ENCODE data around the gene LALBA.
"Not testable (repeated sequence)": the region's sequence is repeated elsewhere in the genome, so short reads cannot be mapped to it uniquely, and the experiment has no call there.

LALBA gene

DNA sequence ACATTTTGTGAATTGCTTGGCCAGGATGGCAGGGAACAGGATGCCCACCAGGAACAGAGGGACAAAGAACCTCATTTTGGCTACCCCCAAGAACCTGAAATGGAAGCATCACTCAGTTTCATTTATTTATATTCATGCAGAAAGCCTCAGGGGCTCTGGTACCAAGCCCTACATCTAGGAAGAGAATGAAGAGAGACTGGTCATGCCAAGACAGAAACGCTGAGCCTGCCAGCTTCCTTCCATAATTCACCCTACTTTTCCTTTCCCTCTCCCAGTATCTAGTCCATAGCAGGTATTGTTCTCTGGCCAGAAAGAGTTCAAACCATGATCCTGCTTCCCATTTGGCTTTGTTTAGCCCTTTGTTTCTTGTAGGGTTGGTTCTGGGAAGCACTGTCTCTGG, at the start of gene LALBA:
Gene LALBA (minus strand): TSS at position 101 of the 400 bp plus-strand sequence. CDS start 26 bp downstream, at position 75.
- no peak for DNase-seq

- DNase-seq = peak; percentile 68
Measured at GRCh38 chr12:48618541-48618940, 48.7 kb upstream of the LALBA start.

GRCh38 chr12:48615681-48616080, 45.8 kb upstream of the LALBA start:
- DNase-seq = no peak

DNA sequence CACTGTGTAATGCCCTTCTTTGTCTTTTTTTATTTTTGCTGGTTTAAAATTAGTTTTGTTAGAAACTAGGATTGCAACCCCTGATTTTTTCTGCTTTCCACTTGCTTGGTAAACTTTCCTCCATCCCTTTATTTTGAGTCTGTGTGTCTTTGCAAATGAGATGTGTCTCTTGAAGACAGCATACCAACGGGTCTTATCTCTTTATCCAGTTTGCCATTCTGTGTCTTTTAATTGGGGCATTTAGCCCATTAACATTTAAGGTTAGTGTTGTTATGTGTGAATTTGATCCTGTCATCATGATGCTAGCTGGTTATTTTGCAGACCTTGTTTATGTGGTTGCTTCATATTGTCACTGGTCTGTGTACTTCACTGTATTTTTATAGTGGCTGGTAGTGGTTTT, 43.5 kb upstream of the LALBA start:
- DNase-seq = no peak

DNA sequence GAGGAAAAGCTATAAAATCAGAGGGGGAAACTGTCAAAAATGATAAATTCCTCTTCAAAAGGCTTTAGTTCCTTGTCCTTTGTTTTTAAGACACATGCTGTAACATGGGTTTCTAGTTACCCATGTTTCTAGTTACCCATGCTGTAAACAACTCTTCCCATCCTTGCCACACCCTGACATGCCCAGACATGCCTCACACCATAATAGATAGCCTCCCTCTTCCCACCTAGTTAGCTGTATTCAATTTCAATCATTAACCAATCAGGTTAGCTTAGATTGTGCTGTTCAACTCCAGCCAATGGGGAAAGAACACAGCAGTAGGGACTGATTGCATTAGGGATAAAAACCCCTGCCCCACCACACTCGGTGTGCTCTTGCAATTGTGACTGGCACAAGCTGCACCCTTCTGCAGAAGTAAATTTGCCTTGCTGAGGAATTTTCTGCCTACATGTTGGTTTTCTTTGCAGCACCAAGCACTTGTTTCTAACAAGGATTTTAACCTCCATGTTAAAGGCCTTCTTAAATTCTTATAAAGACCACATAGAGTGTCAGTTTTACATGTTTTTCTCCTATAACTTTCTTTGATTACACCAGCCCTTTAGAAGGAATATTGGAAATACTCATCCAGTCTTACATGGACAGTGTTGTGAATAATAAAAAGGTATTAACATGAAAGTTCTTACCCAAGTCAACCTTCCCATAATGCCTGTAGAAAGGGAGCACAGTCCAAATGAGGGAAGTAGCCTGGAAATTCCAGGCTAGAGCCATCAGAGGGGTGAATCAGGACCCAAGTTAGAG, 32.5 kb upstream of the LALBA start:
- no peak for DNase-seq

DNA sequence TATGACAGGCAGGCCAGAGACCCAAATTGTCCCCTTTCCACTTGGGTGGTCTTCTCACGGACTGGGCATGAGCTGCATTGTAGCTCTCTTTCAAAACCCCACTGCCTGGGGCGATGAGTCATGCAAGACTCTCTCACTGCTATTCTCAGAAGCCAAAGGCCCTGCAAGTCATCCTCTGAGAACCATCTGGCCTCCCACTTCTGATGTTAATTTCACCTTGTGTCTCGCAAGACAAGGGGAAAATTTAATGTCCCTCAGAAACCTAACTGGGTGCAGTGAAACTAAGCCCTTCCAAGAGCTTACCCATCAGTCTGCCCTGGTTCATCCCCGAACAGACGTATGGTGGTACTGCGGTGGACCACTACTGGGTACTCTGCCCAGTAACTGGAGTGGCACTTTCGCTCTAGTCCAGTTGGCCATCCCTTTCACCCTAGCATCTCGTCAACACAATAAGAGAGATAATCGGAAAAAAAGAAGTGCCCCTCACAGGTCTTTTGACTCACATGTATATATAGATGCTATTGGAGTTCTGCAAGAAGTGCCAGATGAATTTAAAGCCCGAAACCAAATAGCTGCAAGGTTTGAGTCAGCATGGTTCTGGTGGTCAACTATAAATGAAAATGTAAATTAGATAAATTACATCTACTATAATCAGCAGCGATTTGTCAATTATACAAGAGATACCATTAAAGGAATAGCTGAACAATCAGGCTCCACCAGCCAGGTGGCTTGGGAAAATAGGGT, 31.3 kb upstream of the LALBA start:
- peak; percentile 42 for DNase-seq

- DNase-seq = no peak
Measured at GRCh38 chr12:48600552-48600951, 30.7 kb upstream of the LALBA start.

DNA sequence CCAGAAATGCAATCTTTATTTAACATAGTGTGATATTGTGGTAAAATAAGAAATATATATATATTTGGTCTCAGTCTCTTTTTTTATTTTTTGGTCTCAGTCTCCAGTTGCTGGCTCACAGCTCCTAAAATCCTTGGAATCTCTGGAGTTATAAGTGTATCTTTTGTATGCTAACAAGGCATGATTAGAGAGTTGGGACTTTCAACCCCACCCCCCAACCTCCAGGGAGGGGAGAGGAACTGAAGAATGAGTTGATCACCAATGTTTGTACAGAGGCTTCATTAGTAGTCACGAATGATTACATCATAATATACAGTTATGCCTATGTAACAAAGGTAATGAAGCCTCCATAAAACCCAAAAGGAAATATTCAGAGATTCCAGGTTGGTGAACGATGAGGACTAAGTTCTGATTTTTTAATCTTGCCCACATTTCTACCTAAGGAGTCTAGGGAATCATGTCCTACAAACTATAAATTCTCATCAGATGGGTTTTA, 22.8 kb upstream of the LALBA start:
- no peak for DNase-seq

DNA sequence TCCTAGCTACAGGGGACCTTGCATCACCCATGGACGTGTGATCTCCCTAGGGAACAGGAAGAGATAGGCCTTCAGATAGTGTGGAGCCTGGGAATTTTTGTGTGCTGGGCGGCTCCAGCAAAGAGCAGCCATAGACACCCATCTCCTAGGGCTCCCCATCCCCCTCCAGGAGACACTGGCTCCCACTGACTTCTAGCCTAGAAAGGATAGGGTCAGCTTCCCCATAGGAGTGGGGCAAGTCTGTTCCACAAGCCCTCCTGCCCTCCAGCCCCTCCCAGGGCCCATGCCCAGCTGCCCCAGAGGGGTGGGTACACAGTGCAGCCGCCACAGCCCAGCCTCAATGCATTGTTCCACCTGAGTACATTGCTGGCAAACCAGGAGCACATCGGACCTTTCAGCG, 16.5 kb upstream of the LALBA start:
- no peak for DNase-seq

GRCh38 chr12:48583728-48584127, 13.9 kb upstream of the LALBA start:
- DNase-seq = no peak

DNA sequence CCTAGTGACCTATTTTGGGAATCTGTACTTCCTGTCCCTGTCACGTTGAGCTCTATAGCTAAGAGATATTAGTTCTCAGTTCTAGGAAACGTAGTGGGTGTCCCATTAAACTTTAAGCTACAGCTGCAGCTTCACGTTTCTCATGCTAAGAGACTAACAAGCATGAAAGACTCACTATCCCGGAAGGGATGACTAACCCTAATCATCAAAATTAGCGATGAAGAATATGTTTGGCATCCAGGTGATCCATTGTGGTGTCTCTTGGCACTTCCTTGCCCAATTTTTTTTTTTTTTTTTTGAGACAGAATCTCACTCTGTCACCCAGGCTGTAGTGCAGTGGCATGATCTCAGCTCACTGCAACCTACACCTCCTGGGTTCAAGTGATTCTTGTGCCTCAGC, 11.0 kb upstream of the LALBA start:
- DNase-seq = no peak

GRCh38 chr12:48572326-48572725, 2.5 kb upstream of the LALBA start:
- no peak for DNase-seq

DNA sequence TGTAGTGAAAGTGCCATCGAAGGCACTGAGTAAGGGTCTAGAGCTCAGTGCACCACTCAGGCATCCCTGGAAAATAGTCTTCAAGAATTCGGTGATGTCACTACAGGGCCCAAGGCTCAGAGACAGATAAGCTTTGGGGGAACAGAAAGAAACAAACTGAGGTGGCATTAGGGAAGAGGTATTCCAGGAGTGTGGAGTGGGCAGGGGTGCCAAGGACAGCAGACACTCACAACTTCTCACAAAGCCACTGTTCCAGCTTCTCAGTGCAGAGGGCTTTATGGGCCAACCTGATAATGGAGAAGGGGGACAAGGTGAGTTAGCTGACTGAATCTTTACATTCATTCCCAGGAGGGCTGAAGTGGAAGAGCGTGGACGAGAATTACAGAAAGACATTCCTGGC, 2.1 kb downstream of the LALBA start:
- no peak for DNase-seq

GRCh38 chr12:48557919-48558318, 11.9 kb downstream of the LALBA start:
- no peak for DNase-seq

GRCh38 chr12:48556631-48557030, 13.2 kb downstream of the LALBA start:
- no peak for DNase-seq

- DNase-seq = not testable (repeated sequence)
Measured at GRCh38 chr12:48553666-48554343, 16.0 kb downstream of the LALBA start.

- DNase-seq = not testable (repeated sequence)
Measured at GRCh38 chr12:48551636-48552035, 18.2 kb downstream of the LALBA start.

GRCh38 chr12:48547012-48547411, 22.8 kb downstream of the LALBA start:
- DNase-seq = not testable (repeated sequence)

- no peak for DNase-seq
Measured at GRCh38 chr12:48545833-48546469, 23.9 kb downstream of the LALBA start.

DNA sequence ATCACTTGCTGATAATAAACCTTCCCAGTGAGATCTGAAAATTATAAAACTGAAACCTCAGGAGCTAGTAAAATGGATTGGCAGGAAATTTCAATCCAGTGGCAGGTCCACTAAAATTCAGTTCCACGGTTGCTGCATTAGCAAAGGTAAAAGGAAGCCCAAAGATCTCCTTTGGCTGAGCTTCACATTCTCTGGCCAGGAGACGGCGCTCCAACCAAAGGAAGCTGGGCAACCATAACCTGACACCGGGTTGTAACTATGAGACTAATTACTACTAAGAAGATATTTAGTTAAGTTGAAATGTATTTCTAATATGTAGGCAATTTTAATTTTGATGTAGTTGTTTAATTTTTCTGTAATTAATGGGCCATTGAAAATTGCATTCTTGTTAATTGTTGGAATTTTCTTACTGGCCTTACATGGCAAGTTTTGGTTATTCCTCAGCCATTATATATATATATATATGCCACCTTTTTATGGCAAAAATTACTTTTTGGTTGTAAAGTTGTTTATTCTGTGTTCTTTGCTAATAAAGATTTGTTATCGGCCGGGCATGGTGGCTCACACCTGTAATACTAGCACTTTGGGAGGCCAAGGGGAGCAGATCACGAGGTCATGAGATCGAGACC, 27.4 kb downstream of the LALBA start:
- peak; percentile 19 for DNase-seq

DNA sequence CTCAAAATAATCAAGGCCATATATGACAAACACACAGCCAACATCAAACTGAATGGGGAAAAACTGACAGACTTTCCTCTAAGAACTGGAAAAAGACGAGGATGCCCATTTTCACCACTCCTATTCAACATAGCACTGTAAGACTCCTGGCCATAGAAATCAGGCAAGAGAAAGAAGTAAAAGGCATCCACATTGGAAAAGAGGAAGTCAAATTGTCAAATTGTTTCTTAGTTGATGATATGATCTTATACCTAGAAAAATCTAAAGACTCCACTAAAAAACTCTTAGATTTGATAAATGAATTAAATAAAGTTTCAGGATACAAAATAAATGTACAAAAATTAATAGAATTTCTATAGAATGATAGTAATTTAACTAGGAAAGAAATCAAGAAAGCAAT, 33.2 kb downstream of the LALBA start:
- DNase-seq = no peak

DNA sequence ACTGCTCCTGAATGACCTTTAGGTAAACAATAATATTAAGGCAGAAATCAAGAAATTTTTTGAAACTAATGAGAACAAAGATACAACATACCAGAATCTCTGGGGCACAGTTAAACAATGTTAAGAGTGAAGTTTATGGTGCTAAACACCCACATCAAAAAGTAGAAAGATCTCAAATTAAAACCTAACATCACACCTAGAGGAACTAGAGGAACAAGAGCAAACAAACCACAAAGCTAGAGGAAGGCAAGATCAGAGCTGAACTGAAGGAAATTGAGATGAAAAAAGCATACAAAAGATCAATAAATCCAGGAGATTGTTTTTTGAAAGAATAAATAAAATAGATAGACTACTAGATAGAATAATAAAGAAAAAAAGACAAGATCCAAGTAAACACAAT, 37.2 kb downstream of the LALBA start:
- no peak for DNase-seq
